K562 (cell line): ENCODE results near the gene ZNF442. TPM values are rescaled to one million over a fixed set of nuclear protein-coding genes. Genes with fewer than 3 reads are reported as not detected.

Experiments used
- ATAC-seq: fragments of 200-7000 bp; cut with Tn5 transposase; 3 replicates; pipeline ENCODE4 v1.9.1; 2020; ENCODE audit warnings: moderate library complexity
- BruUV-seq: library from RNA; stranded (reverse); fragments of 400-500 nt; replicated peaks from 2 replicates; lab custom pipeline; 2021; lab: Mats Ljungman, UMichigan
- CTCF ChIA-PET: fragments of 300-600 bp; formaldehyde crosslinking; extraction: SDS; loops from one replicate; lab custom pipeline; 2021; ENCODE audit warnings: low intra/inter-chr PET ratio; lab: Yijun Ruan, JAX
- POLR2A ChIA-PET: fragments of 300-600, 350-650 bp; sonication (Branson Sonifier 250); formaldehyde crosslinking; extraction: SDS; loops from one replicate; lab custom pipeline; 2021; ENCODE audit warnings: antibody characterized with exemption, inconsistent platforms; lab: Yijun Ruan, JAX
- DNase-seq, 4 experiments: peaks; one replicate each; pipeline versions ENCODE4 v3.0.0 to v3.0.0-alpha.2; 2011 to 2018; ENCODE audit warnings: low spot score in 3 of 4, mixed read lengths in 3 of 4; ENCODE audit errors: extremely low read depth in 1 of 4
- FAIRE-seq: peaks from 2 replicates; lab custom pipeline; 2011; peaks lifted over from hg19 to GRCh38; lab: Jason Lieb, UNC
- H2AFZ ChIP-seq: 2 replicates; pipeline ENCODE4 v1.6.0; 2011; ENCODE audit warnings: low read depth, low read length, control low read depth, inconsistent platforms
- H3K27ac ChIP-seq: fragments of 200-600 bp; 3 replicates; pipeline ENCODE4 v1.8.0; 2011; ENCODE audit warnings: low read depth, mild to moderate bottlenecking, control low read depth, inconsistent platforms, low read length, moderate library complexity, mixed read lengths; ENCODE audit errors: extremely low read depth
- H3K27me3 ChIP-seq, 2 experiments: fragments of 300-600 bp in 1 of 2; 2 replicates in 1 of 2; 3 replicates in 1 of 2; pipeline versions ENCODE4 v1.6.0 to v1.8.0; 2011; ENCODE audit warnings: inconsistent platforms in 2 of 2, low read length in 2 of 2, mild to moderate bottlenecking in 1 of 2, mixed read lengths in 1 of 2, moderate library complexity in 1 of 2; ENCODE audit not compliant: control insufficient read depth in 2 of 2, insufficient read depth in 2 of 2
- H3K36me3 ChIP-seq: fragments of 300-600 bp; 3 replicates; pipeline ENCODE4 v1.8.0; 2011; ENCODE audit warnings: mild to moderate bottlenecking, low read length, inconsistent platforms; ENCODE audit not compliant: control insufficient read depth, insufficient read depth
- H3K4me1 ChIP-seq, 2 experiments: fragments of 200-600 bp in 1 of 2; replicated peaks in 1 of 2; 2 replicates in 1 of 2; 3 replicates in 1 of 2; pipeline versions ENCODE4 v1.5.1 to v1.8.0; 2011; ENCODE audit warnings: inconsistent platforms in 2 of 2, low read length in 2 of 2, mild to moderate bottlenecking in 1 of 2, mixed read lengths in 1 of 2, moderate library complexity in 1 of 2; ENCODE audit not compliant: control insufficient read depth in 2 of 2, insufficient read depth in 2 of 2
- H3K4me2 ChIP-seq: 2 replicates; pipeline ENCODE4 v1.6.1; 2011; ENCODE audit warnings: low read length, control low read depth, inconsistent platforms, mixed read lengths; ENCODE audit not compliant: insufficient read depth
- H3K4me3 ChIP-seq: fragments of 200-600 bp; sonication (generic), shearing (Covaris generic); 2 replicates; pipeline ENCODE4 v1.5.1; 2016; ENCODE audit warnings: control low read depth, inconsistent platforms
- H3K79me2 ChIP-seq: fragments of 200-600 bp; 3 replicates; pipeline ENCODE4 v1.8.0; 2011; ENCODE audit warnings: low read length, inconsistent platforms; ENCODE audit not compliant: control insufficient read depth, insufficient read depth
- H3K9ac ChIP-seq, 2 experiments: 2 replicates each; pipeline versions ENCODE4 v1.6.0 to v1.6.1; 2011; ENCODE audit warnings: low read depth in 2 of 2, low read length in 2 of 2, control low read depth in 1 of 2, inconsistent platforms in 1 of 2, mild to moderate bottlenecking in 1 of 2, mixed read lengths in 1 of 2; ENCODE audit not compliant: insufficient read depth in 1 of 2
- H3K9me1 ChIP-seq: one replicate; pipeline ENCODE4 v1.6.0; 2011; ENCODE audit warnings: inconsistent platforms, mild to moderate bottlenecking, low read length, moderate library complexity; ENCODE audit not compliant: control insufficient read depth, insufficient read depth
- H3K9me3 ChIP-seq: replicated peaks from 2 replicates; pipeline ENCODE4 v1.5.1; 2011; ENCODE audit warnings: low read depth, low read length, inconsistent platforms; ENCODE audit not compliant: control insufficient read depth, insufficient read depth
- H4K20me1 ChIP-seq: replicated peaks from 2 replicates; pipeline ENCODE4 v1.6.1; 2011; ENCODE audit warnings: low read length, inconsistent platforms, mixed read lengths; ENCODE audit not compliant: control insufficient read depth, insufficient read depth
- CBX3 ChIP-seq, 2 experiments: IDR thresholded peaks; 1 replicate in 1 of 2; 2 replicates in 1 of 2; pipeline ENCODE4 v1.6.1; 2012; ENCODE audit warnings: inconsistent platforms in 2 of 2, low read length in 2 of 2, borderline replicate concordance in 1 of 2, control low read depth in 1 of 2
- ESRRA ChIP-seq: fragments of 450-650 bp; IDR thresholded peaks from 2 replicates; pipeline ENCODE4 v1.6.1; 2014; ENCODE audit warnings: low read depth, mild to moderate bottlenecking, moderate library complexity, borderline replicate concordance
- TEAD4 ChIP-seq, 2 experiments: sonication (generic) in 1 of 2; formaldehyde crosslinking in 1 of 2; IDR thresholded peaks; 2 replicates each; pipeline versions ENCODE4 v1.6.1 to v1.8.0; 2012 to 2022; ENCODE audit warnings: borderline replicate concordance in 1 of 2, inconsistent platforms in 1 of 2, low read length in 1 of 2, mild to moderate bottlenecking in 1 of 2, missing genetic modification reagents in 1 of 2
- TRIM28 ChIP-seq: fragments of 450-650 bp; IDR thresholded peaks from 2 replicates; pipeline ENCODE4 v1.6.1; 2017
- ZEB2 ChIP-seq: fragments of 450-650 bp; IDR thresholded peaks from 2 replicates; pipeline ENCODE4 v1.6.1; 2016
- ZNF75A ChIP-seq: fragments of 450-650 bp; formaldehyde crosslinking; IDR thresholded peaks from 2 replicates; pipeline ENCODE4 v1.4.0; 2020; ENCODE audit warnings: mild to moderate bottlenecking
- WGBS: fragments of 100-300 bp; shearing (Covaris generic); methylation state at CpG from one replicate; pipeline ENCODE4 v1.1.6; 2016; ENCODE audit warnings: low coverage, mixed read lengths; ENCODE audit not compliant: insufficient coverage; ENCODE audit errors: missing lambda C conversion rate; 5-methylcytosine and 5-hydroxymethylcytosine counted together
- in situ Hi-C: fragments of 300-500 bp; cut with MboI; formaldehyde crosslinking; loops from 4 replicates; pipeline ENCODE4 v1.15.0; 2018; ENCODE audit warnings: inconsistent platforms, mixed read lengths
- intact Hi-C: fragments of 100-400 bp; cut with micrococcal nuclease; formaldehyde crosslinking; loops from 2 replicates; pipeline ENCODE4 v1.14.2; 2022
- polyA plus RNA-seq, 8 experiments: library from polyadenylated mRNA; depleted of rRNA in 4 of 8; stranded (reverse) in 5 of 8; unstranded in 3 of 8; fragments of >200 nt; fragmentation: Nextera tagmentation in 2 of 8; fragmentation: Illumina TruSeq in 1 of 8; extraction: Ambion mirVana in 2 of 8; extraction: Trizol in 1 of 8; gene quantifications; 2 replicates each; pipeline versions ENCODE4 v1.2.1 to v1.2.3, GENCODE V29; 2011 to 2014; ENCODE audit warnings: inconsistent platforms in 1 of 8, missing spikeins in 1 of 8
- total RNA-seq, 7 experiments: library from RNA; depleted of rRNA in 6 of 7; stranded (reverse); fragments of >200 nt in 6 of 7; fragmentation: Illumina TruSeq in 2 of 7; extraction: Trizol in 2 of 7; gene quantifications; 2 replicates each; pipeline versions ENCODE4 v1.2.1 to v1.2.3, GENCODE V29; 2011 to 2021; ENCODE audit warnings: low replicate concordance in 1 of 7
- TF ChIP-seq, protein P1 (sequence below): fragments of 250-450 bp; sonication (Bioruptor Pico); IDR thresholded peaks from 2 replicates; pipeline ENCODE4 v1.5.1; 2021; ENCODE audit warnings: mild to moderate bottlenecking
- TF ChIP-seq, protein P2 (sequence below): fragments of 450-650 bp; IDR thresholded peaks from 2 replicates; pipeline ENCODE4 v1.6.1; 2018; ENCODE audit warnings: mild to moderate bottlenecking, low read depth; ENCODE audit not compliant: partially characterized antibody
- TF ChIP-seq, protein P3 (sequence below): sonication (generic); formaldehyde crosslinking; IDR thresholded peaks from 2 replicates; pipeline ENCODE4 v1.8.1; 2022; ENCODE audit warnings: missing genetic modification reagents
- TF ChIP-seq, protein P4 (sequence below): fragments of 250-450 bp; sonication (Bioruptor Pico); IDR thresholded peaks from 2 replicates; pipeline ENCODE4 v1.8.0; 2022; ENCODE audit warnings: inconsistent platforms
- TF ChIP-seq, protein P5 (sequence below): sonication (generic); IDR thresholded peaks from 2 replicates; pipeline ENCODE4 v1.6.1; 2016

ZNF442 gene
- total and polyA plus RNA-seq, 9 of the 15 experiments (the other 6 are each of a cell fraction or from before 2014, with no cell fraction given): 1.7 to 7.0 (median 4.1) TPM

DNA sequence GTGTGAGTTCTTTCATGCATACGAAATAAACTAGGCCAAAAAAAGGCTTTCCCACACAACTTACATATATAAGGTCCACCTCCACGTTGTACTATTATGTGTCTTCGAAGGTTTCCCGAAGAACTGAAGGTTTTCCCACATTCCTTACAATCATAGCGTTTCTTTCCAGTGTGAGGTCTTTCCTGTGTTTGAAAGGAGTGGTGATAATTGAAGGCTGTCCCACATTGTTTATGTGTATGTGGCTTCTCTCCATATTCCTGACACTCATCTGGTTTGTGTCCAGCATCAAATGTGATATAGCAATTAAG is 14.6 kb downstream of the ZNF442 start:
- no peak overlapping the region for H3K4me3 ChIP-seq
- no peak overlapping the region for H3K9ac ChIP-seq
- 51% methylated on average over 5 of the region's 5 CpGs for WGBS
- H3K4me2 ChIP-seq: no peak overlapping the region
- TF ChIP-seq TEAD4 (IDR thresholded peaks at IDR 0.05; ENCODE audit: low read length) (peak; percentile 51; the same call in 1 of the 2 replicates), TEAD4 (CRISPR knock-in tag; IDR thresholded peaks at IDR 0.05; ENCODE audit: borderline replicate concordance) (no peak), ZEB2 (0 out of 2 replicates have a peak, but pooled peaks have one; percentile 25), TRIM28 (peak; percentile 58; the same call in 1 of the 2 replicates), ZNF75A (CRISPR knock-in tag) (peak; percentile 96), CBX3 (IDR thresholded peaks at IDR 0.05; ENCODE audit: borderline replicate concordance in 1 of 2, low read length in 2 of 2) (peak in 1 of 2 experiments; percentile 71; a peak in 2 of 3 replicates), ESRRA (no peak)
- TF ChIP-seq, protein P1, sequence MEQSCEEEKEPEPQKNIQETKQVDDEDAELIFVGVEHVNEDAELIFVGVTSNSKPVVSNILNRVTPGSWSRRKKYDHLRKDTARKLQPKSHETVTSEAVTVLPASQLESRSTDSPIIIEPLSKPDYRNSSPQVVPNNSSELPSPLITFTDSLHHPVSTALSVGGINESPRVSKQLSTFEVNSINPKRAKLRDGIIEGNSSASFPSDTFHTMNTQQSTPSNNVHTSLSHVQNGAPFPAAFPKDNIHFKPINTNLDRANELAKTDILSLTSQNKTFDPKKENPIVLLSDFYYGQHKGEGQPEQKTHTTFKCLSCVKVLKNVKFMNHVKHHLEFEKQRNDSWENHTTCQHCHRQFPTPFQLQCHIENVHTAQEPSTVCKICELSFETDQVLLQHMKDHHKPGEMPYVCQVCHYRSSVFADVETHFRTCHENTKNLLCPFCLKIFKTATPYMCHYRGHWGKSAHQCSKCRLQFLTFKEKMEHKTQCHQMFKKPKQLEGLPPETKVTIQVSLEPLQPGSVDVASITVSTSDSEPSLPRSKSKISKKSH: peak; percentile 19; the same call in 1 of the 2 replicates
- TF ChIP-seq, protein P2, sequence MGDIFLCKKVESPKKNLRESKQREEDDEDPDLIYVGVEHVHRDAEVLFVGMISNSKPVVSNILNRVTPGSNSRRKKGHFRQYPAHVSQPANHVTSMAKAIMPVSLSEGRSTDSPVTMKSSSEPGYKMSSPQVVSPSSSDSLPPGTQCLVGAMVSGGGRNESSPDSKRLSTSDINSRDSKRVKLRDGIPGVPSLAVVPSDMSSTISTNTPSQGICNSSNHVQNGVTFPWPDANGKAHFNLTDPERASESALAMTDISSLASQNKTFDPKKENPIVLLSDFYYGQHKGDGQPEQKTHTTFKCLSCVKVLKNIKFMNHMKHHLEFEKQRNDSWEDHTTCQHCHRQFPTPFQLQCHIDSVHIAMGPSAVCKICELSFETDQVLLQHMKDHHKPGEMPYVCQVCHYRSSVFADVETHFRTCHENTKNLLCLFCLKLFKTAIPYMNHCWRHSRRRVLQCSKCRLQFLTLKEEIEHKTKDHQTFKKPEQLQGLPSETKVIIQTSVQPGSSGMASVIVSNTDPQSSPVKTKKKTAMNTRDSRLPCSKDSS: peak; percentile 59
- TF ChIP-seq, protein P3, sequence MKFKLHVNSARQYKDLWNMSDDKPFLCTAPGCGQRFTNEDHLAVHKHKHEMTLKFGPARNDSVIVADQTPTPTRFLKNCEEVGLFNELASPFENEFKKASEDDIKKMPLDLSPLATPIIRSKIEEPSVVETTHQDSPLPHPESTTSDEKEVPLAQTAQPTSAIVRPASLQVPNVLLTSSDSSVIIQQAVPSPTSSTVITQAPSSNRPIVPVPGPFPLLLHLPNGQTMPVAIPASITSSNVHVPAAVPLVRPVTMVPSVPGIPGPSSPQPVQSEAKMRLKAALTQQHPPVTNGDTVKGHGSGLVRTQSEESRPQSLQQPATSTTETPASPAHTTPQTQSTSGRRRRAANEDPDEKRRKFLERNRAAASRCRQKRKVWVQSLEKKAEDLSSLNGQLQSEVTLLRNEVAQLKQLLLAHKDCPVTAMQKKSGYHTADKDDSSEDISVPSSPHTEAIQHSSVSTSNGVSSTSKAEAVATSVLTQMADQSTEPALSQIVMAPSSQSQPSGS: no peak
- TF ChIP-seq, protein P4, sequence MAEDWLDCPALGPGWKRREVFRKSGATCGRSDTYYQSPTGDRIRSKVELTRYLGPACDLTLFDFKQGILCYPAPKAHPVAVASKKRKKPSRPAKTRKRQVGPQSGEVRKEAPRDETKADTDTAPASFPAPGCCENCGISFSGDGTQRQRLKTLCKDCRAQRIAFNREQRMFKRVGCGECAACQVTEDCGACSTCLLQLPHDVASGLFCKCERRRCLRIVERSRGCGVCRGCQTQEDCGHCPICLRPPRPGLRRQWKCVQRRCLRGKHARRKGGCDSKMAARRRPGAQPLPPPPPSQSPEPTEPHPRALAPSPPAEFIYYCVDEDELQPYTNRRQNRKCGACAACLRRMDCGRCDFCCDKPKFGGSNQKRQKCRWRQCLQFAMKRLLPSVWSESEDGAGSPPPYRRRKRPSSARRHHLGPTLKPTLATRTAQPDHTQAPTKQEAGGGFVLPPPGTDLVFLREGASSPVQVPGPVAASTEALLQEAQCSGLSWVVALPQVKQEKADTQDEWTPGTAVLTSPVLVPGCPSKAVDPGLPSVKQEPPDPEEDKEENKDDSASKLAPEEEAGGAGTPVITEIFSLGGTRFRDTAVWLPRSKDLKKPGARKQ (CRISPR knock-in tag): 0 out of 2 replicates have a peak, but pooled peaks have one; percentile 9
- TF ChIP-seq, protein P5, sequence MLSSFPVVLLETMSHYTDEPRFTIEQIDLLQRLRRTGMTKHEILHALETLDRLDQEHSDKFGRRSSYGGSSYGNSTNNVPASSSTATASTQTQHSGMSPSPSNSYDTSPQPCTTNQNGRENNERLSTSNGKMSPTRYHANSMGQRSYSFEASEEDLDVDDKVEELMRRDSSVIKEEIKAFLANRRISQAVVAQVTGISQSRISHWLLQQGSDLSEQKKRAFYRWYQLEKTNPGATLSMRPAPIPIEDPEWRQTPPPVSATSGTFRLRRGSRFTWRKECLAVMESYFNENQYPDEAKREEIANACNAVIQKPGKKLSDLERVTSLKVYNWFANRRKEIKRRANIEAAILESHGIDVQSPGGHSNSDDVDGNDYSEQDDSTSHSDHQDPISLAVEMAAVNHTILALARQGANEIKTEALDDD: no peak
- in situ Hi-C loops (no loop called here), intact Hi-C loops (no loop called here)
- no TSS peak for BruUV-seq
- no peaks in the 10 kb centered on the region for H3K4me1 ChIP-seq
- CTCF ChIA-PET: no interaction called here
- no peak overlapping the region for H3K27ac ChIP-seq
- no peak overlapping the region for H2AFZ ChIP-seq
- DNase-seq (no peak), ATAC-seq (no peak), FAIRE-seq (no peak)
- peaks cover 30% of the 10 kb centered on the region for H3K9me3 ChIP-seq
- no peaks in the 10 kb centered on the region; the same call in 2 of the 3 replicates for H3K79me2 ChIP-seq
- H3K36me3 ChIP-seq: peaks cover 21% of the 10 kb centered on the region
- H3K9me1 ChIP-seq: no peaks in the 10 kb centered on the region
- no peaks in the 10 kb centered on the region for H3K27me3 ChIP-seq
- POLR2A ChIA-PET: no interaction called here
- no peaks in the 10 kb centered on the region for H4K20me1 ChIP-seq
